Liver (tissue), 9 donors: ENCODE results near the gene PYGB. TPM values are rescaled to one million over a fixed set of nuclear protein-coding genes. Genes with fewer than 3 reads are reported as not detected.

Source experiments
- DNase-seq: peaks from one replicate; pipeline ENCODE4 v3.0.0-alpha.2; 2017; ENCODE audit warnings: low spot score
- H3K27ac ChIP-seq, 2 donors: one replicate each; pipeline ENCODE4 v1.7.0; 2013; ENCODE audit warnings: inconsistent platforms in 2 of 2, low read length in 2 of 2, control low read depth in 1 of 2, low read depth in 1 of 2, mild to moderate bottlenecking in 1 of 2
- H3K27me3 ChIP-seq, 4 donors: one replicate each; pipeline versions ENCODE4 v1.6.1 to v1.7.0; 2013; ENCODE audit warnings: low read length in 3 of 4, inconsistent platforms in 1 of 4, mild to moderate bottlenecking in 1 of 4, moderate library complexity in 1 of 4; ENCODE audit not compliant: control insufficient read depth in 4 of 4, insufficient read depth in 4 of 4
- H3K36me3 ChIP-seq, 4 donors: one replicate each; pipeline versions ENCODE4 v1.6.1 to v1.7.0; 2013; ENCODE audit warnings: low read length in 3 of 4, mild to moderate bottlenecking in 3 of 4, low read depth in 1 of 4, moderate library complexity in 1 of 4; ENCODE audit not compliant: control insufficient read depth in 4 of 4, insufficient read depth in 3 of 4
- H3K4me1 ChIP-seq, 4 donors: one replicate each; pipeline versions ENCODE4 v1.6.1 to v1.7.0; 2013; ENCODE audit warnings: low read length in 3 of 4, mild to moderate bottlenecking in 3 of 4, moderate library complexity in 1 of 4; ENCODE audit not compliant: control insufficient read depth in 4 of 4, insufficient read depth in 4 of 4
- H3K4me3 ChIP-seq, 3 donors: one replicate each; pipeline versions ENCODE4 v1.6.1 to v1.7.0; 2013; ENCODE audit warnings: low read length in 3 of 3, control low read depth in 1 of 3, low read depth in 1 of 3, mild to moderate bottlenecking in 1 of 3
- H3K9ac ChIP-seq, 2 donors: one replicate each; pipeline ENCODE4 v1.7.0; 2013; ENCODE audit warnings: low read length in 2 of 2, mild to moderate bottlenecking in 2 of 2, moderate library complexity in 2 of 2, control low read depth in 1 of 2, low read depth in 1 of 2
- H3K9me3 ChIP-seq, 4 donors: one replicate each; pipeline versions ENCODE4 v1.6.1 to v1.7.0; 2013; ENCODE audit warnings: low read length in 3 of 4; ENCODE audit not compliant: control insufficient read depth in 4 of 4
- ATF3 ChIP-seq: IDR thresholded peaks from 2 replicates; pipeline ENCODE4 v1.6.1; 2016; ENCODE audit warnings: antibody characterized with exemption
- CTCF ChIP-seq: fragments of 150-350 bp; IDR thresholded peaks from 2 replicates; pipeline ENCODE4 v1.5.1; 2017; ENCODE audit warnings: improper control_type of control experiment, low read depth, low read length; ENCODE audit not compliant: missing input control
- EGR1 ChIP-seq, 2 donors: IDR thresholded peaks; 2 replicates each; pipeline ENCODE4 v1.6.1; 2016 to 2018; ENCODE audit warnings: antibody characterized with exemption in 2 of 2, low read depth in 2 of 2
- FOXA1 ChIP-seq: IDR thresholded peaks from 2 replicates; pipeline ENCODE4 v1.6.1; 2016; ENCODE audit warnings: antibody characterized with exemption
- FOXA2 ChIP-seq: IDR thresholded peaks from 2 replicates; pipeline ENCODE4 v1.6.1; 2016; ENCODE audit warnings: antibody characterized with exemption
- GABPA ChIP-seq, 2 donors: IDR thresholded peaks in 1 of 2; conservative IDR thresholded peaks in 1 of 2; 2 replicates each; pipeline ENCODE4 v1.6.1; 2016; ENCODE audit warnings: antibody characterized with exemption in 2 of 2, mild to moderate bottlenecking in 1 of 2, moderate library complexity in 1 of 2
- HNF4A ChIP-seq, 2 donors: conservative IDR thresholded peaks; 2 replicates each; pipeline ENCODE4 v1.6.1; 2016; ENCODE audit warnings: antibody characterized with exemption in 2 of 2, mild to moderate bottlenecking in 2 of 2
- HNF4G ChIP-seq: IDR thresholded peaks from 2 replicates; pipeline ENCODE4 v1.6.1; 2016; ENCODE audit warnings: antibody characterized with exemption
- JUND ChIP-seq, 2 donors: IDR thresholded peaks; 2 replicates each; pipeline ENCODE4 v1.6.1; 2016; ENCODE audit warnings: antibody characterized with exemption in 2 of 2
- MAX ChIP-seq: IDR thresholded peaks from 2 replicates; pipeline ENCODE4 v1.6.1; 2016; ENCODE audit warnings: antibody characterized with exemption
- NR2F2 ChIP-seq: IDR thresholded peaks from 2 replicates; pipeline ENCODE4 v1.6.1; 2016; ENCODE audit warnings: antibody characterized with exemption
- RAD21 ChIP-seq, 2 donors: IDR thresholded peaks; 2 replicates each; pipeline ENCODE4 v1.6.1; 2016; ENCODE audit warnings: antibody characterized with exemption in 2 of 2, mild to moderate bottlenecking in 2 of 2
- RXRA ChIP-seq, 2 donors: IDR thresholded peaks; 2 replicates each; pipeline ENCODE4 v1.6.1; 2017 to 2018; ENCODE audit warnings: antibody characterized with exemption in 2 of 2, mild to moderate bottlenecking in 1 of 2
- SP1 ChIP-seq: IDR thresholded peaks from 2 replicates; pipeline ENCODE4 v1.6.1; 2018; ENCODE audit warnings: antibody characterized with exemption, mild to moderate bottlenecking
- TAF1 ChIP-seq: conservative IDR thresholded peaks from 2 replicates; pipeline ENCODE4 v1.6.1; 2016; ENCODE audit warnings: antibody characterized with exemption, mild to moderate bottlenecking
- YY1 ChIP-seq: IDR thresholded peaks from 2 replicates; pipeline ENCODE4 v1.6.1; 2016; ENCODE audit warnings: antibody characterized with exemption, mild to moderate bottlenecking
- ZBTB33 ChIP-seq: IDR thresholded peaks from 2 replicates; pipeline ENCODE4 v1.6.1; 2016; ENCODE audit warnings: antibody characterized with exemption
- WGBS: extraction: QIAGEN DNeasy Blood & Tissue Kit; methylation state at CpG from one replicate; pipeline ENCODE4 v1.1.7; 2013; 5-methylcytosine and 5-hydroxymethylcytosine counted together
- polyA plus RNA-seq, 2 donors: library from polyadenylated mRNA; stranded (reverse) in 1 of 2; unstranded in 1 of 2; fragments of 200-250 nt in 1 of 2; fragments of >200 nt in 1 of 2; fragmentation: Nextera tagmentation in 1 of 2; extraction: Ambion mirVana in 1 of 2; gene quantifications; one replicate each; pipeline versions ENCODE4 v1.2.1 to v1.2.3, GENCODE V29; 2013 to 2015
- total RNA-seq, 2 donors: library from RNA; depleted of rRNA; stranded (reverse); fragments of >200 nt; gene quantifications; one replicate each; pipeline ENCODE4 v1.2.3, GENCODE V29; 2014
- TF ChIP-seq, protein P1 (sequence below): IDR thresholded peaks from 2 replicates; pipeline ENCODE4 v1.6.1; 2016; ENCODE audit warnings: antibody characterized with exemption, mild to moderate bottlenecking
- donor health status: healthy.
- donor health status: healthy.
- donor health status: healthy.
- donor health status: healthy.
- donor health status: healthy.

The PYGB gene
- total and polyA plus RNA-seq, 4 donors = 3.6 to 11.7 (median 9.8) TPM

DNA sequence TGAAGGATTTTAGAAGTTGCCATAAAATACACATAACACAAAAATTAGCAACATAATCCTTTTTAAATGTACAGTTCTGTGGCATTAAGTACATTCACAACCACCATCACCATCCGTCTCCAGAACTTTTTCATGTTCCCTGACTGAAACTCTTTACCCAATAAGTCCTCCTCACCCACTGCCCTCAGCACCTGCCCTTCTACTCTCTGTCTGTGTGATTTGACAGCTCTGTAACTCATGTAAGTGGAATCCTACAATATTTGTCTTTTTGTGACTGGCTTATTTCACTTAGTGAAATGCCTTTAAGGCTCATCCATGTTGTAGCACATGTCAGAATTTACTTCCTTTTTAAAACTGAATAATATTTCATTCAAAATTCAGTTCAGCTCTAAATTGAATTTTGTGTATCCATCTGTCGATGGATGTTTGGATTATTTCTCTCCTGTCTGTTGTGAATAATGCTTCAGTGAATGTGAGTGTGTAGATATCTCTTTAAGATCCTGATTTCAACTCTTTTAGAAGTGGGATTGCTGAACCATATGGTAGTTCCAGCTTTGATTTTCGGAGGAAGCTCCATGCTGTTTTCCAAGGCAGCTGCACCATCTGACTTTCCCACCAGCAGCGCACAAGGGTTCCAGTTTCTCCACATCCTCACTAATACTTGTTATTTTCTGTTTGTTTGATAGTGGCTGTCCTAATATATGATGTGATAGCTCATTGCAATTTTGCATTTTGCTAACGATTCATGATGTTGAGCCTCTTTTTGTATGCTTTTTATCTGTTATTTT lies 48.2 kb upstream of the PYGB start:
- no peaks in the 10 kb centered on the region for H3K36me3 ChIP-seq
- TF ChIP-seq MAX (no peak), JUND (IDR thresholded peaks at IDR 0.05) (no peak), TAF1 (no peak), ATF3 (no peak), GABPA (IDR thresholded peaks at IDR 0.05 in 1 of 2, conservative IDR thresholded peaks at IDR 0.05 in 1 of 2) (no peak), ZBTB33 (no peak), FOXA1 (no peak), FOXA2 (no peak), EGR1 (IDR thresholded peaks at IDR 0.05; ENCODE audit: low read depth in 2 of 2) (no peak), CTCF (no peak), RAD21 (IDR thresholded peaks at IDR 0.05) (no peak), YY1 (no peak), SP1 (no peak), HNF4G (no peak), HNF4A (conservative IDR thresholded peaks at IDR 0.05) (no peak), RXRA (IDR thresholded peaks at IDR 0.05) (no peak), NR2F2 (no peak)
- TF ChIP-seq, protein P1, sequence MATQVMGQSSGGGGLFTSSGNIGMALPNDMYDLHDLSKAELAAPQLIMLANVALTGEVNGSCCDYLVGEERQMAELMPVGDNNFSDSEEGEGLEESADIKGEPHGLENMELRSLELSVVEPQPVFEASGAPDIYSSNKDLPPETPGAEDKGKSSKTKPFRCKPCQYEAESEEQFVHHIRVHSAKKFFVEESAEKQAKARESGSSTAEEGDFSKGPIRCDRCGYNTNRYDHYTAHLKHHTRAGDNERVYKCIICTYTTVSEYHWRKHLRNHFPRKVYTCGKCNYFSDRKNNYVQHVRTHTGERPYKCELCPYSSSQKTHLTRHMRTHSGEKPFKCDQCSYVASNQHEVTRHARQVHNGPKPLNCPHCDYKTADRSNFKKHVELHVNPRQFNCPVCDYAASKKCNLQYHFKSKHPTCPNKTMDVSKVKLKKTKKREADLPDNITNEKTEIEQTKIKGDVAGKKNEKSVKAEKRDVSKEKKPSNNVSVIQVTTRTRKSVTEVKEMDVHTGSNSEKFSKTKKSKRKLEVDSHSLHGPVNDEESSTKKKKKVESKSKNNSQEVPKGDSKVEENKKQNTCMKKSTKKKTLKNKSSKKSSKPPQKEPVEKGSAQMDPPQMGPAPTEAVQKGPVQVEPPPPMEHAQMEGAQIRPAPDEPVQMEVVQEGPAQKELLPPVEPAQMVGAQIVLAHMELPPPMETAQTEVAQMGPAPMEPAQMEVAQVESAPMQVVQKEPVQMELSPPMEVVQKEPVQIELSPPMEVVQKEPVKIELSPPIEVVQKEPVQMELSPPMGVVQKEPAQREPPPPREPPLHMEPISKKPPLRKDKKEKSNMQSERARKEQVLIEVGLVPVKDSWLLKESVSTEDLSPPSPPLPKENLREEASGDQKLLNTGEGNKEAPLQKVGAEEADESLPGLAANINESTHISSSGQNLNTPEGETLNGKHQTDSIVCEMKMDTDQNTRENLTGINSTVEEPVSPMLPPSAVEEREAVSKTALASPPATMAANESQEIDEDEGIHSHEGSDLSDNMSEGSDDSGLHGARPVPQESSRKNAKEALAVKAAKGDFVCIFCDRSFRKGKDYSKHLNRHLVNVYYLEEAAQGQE = no peak
- no peak overlapping the region for H3K27ac ChIP-seq
- DNase-seq = no peak
- WGBS = 89% methylated on average over 5 of the region's 5 CpGs
- no peaks in the 10 kb centered on the region for H3K9me3 ChIP-seq
- H3K27me3 ChIP-seq = no peaks in the 10 kb centered on the region
- peaks cover 3 to 18% (median 9%) of the 10 kb centered on the region in 4 donors for H3K4me1 ChIP-seq
- no peak overlapping the region for H3K9ac ChIP-seq
- no peak overlapping the region for H3K4me3 ChIP-seq
